Stromal cell of bone marrow (primary cell): ENCODE results near the gene DCLK1.
"Not testable (repeated sequence)": the region's sequence is repeated elsewhere in the genome, so short reads cannot be mapped to it uniquely, and the experiment has no call there.

ENCODE experiments used
- DNase-seq: peaks from one replicate; pipeline ENCODE4 v3.0.0-alpha.2; 2012; ENCODE audit warnings: low read depth

Gene DCLK1

DNA sequence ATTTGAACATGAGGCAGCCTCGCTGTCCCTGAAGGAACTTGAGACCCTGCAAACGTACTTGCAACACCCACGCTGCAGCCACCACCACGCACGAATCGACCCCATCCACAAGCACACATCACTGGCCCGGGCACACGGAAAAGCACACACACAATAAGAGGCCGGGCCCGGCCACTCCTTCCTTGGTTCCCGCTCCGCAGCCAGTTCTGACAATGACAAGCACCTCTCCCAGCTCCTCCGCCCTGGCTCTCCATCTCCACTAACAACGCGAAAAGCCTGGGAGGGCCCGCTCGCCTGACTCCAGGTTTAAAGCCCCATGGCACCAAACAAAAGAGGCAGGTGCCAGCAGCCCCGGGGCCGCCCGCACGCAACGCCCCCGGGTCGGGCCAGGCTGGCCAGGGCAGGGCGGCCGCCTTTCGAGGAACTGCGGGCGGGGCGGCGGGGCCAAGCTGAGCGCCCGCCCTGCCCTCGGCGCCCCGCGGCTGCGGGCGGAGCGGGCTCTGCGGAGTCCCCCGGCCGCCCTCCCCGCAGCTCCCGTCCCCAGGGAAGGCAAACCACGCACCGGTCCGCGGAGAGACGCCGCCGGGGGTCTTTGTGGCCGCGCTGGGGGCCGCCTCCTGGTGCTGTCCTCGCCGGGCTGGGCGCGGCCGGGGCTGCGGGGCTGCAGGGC lies 495 bp downstream of the DCLK1 start:
- DNase-seq, result no peak

DNA sequence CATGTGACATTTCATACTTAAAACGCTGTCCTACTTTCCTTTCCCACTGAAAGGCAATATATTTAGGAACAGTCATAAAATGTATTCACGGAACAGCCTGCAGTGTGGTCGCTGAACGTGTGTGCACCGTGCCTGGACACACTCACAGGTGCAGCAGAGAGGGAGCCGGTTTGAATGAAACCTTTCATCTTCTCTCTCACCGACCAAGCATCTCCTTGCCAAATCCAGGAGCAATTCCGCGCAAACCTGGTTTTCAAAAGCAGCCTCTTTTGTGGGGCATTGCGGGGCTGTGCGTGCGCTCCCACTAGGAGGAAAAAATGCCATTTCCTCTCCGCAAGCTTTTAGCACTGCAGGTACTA lies 1.0 kb downstream of the DCLK1 start:
- DNase-seq, result no peak

DNA sequence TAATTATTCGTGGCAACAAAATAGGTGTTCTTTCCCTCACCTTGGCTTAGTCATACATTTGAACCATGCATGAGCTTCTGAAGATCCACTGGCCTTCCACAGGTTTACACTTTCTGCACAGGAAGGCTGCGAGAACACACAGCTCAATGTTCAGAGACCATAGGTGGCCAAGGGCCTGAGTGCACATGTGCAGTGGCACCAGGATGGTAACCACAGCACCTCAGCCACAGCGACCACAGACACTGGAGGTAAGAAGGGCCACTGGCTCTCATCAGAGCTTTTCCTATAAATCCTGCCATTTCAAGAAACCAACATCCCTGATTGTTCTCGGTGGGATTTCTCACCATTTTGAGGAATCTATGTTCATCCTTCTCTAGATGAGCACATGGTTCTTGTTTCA lies 1.6 kb downstream of the DCLK1 start:
- DNase-seq, result no peak

DNA sequence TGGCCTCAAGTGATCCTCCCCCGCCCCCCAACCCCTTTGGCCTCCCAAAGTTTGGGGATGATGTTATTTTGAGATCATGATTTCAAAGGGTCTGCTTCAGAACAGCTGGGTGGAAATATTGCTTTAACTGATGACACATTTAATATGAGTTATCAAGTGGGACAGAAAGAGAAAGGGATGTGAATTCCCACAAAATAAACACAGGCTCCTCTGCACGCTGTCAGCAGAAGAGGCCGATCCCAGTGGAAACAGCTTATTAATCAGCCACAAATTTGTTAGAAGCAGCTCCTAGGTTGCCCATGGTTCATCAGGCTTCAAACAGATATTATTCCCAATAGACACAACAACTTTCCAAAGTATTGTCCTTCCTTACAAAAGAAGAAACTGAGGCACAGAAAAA lies 4.7 kb downstream of the DCLK1 start:
- no peak for DNase-seq

DNA sequence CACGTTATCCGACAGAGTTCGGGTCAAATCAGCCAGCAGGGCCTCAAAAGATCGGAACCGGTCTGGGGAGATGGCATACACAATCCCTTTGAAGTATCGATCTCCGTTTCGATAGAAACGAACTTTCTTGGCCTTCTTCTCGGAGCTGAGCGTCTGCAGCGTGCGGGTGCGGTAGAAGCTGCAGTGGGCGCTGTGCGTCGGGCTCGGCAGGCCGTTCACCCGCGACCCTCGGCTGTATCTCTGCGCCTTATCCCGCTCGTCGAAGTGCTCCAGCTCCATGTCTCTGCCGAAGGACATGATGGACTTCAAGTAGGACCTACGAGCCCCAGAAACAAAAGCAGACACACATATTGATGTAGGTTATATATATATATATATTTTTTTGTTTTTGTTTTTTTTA lies 5.3 kb downstream of the DCLK1 start:
- no peak for DNase-seq

DNA sequence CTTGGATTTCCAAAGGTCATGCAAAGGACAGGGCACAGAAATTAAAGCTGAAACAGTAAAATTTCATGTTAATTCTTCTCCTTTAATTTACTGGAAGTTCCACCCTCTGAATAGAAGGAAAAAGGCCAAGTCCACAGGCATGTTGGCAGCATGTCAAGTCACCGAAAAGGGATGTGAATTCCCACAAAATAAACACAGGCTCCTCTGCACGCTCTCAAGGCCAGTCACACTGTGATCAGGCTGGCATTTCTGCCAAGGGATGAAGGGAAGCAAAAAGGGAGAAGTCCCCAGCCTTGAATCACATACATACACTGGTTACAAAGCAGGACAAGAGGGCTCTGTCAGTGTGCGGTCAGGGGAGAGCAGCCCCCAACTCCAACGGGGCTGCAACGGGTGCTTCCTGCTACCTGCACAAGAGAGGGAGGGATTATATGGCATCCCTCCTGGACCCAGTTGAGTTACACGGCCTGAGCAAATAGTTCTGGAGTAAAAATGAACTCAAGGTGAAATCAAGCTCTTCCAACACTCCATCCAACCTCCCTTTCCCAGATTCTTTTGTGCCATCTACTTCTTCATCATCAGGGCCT lies 6.9 kb downstream of the DCLK1 start:
- peak; percentile 83 for DNase-seq

DNA sequence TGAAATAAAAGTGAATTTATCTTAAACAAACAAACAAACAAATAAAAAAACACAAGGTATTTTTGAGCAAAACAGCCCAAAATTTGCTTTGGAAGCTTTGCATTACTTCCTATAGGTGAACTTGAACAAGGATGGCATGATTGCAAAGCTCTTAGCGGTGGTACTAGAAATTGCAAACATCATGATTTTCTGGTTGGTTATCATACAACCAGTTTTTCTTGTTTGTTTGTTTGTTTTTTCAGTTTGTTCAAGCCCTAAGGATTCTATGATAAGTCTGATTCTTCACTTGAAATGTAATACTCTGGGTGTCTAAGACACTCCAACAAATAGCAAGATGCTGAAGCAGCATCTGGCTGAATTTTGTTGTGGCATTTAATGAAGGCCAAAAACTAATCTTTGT lies 15.9 kb downstream of the DCLK1 start:
- DNase-seq, result no peak

DNA sequence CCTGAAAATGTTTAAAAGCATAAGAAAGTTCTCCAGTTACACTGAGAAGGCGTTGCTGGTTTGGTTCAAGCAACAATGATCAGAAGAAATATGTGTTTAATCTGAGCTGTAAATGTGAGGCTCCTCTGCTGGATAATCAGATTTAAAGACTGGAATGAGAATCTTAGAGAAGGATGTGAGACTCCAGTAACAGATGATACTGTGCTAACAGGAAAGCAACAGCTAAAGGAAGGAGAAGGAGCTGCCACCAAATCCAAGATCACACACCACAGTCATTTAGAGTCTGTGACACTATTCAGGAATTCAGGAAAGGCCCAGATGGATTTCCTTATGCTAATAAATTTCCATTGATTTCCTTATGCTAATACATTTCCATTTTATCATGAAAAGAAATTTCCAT lies 16.9 kb downstream of the DCLK1 start:
- no peak for DNase-seq

DNA sequence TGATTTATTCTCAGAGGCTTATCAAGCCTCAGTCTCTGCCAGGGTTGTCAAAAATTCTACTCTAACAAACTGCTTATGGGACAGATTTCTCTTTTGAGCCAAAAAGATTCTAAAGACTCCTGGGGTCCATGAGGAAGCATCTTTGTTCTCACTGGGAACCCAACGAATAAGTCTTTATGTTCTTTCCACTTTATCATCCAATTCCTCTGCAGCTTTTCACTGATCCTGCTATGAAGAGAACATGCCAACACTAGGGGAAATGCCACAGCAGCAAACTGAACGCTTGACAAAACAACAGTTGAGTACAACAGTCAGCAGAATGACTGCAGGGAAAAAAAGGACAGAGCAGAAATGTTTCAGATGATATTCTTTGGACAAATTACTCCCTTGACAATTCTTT lies 22.2 kb downstream of the DCLK1 start:
- no peak for DNase-seq

DNA sequence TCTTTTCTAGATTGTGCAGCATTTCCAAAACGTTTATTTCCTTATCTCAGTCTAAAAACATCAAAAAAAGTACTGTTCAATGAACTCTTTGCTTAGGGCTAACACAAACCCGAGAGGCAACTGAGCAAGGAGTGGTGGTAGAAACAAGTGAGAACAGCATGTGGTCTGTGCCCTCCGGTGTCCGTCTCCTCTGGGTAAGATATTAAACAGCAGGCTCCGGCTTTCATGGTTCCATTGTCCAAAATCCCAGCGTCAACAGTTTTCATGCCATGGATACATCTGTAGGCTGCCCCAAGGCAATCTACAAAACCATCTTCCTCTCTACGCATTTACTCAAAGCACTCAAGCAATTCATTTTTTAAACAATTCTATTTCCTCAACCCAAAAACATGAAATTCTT lies 22.8 kb downstream of the DCLK1 start:
- DNase-seq, result no peak

DNA sequence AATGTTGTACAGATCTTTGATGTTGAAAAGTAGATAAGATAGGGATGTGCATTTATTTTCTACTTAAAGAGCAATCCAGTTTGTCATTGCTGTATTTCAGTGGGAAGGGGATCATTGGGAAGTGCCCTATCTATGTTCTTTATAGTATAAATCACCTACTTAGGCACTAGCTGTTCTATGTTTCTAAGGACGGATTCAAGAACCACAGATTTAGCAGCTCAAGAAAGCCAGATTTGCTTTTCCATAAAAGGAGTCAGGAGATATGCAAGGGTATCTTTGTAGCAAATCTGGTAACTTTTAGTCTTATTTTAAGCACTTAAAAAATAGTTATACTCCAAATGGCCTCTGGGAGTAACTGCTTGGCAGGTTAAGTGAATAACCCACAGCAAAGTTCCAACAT lies 23.7 kb downstream of the DCLK1 start:
- DNase-seq, result no peak

DNA sequence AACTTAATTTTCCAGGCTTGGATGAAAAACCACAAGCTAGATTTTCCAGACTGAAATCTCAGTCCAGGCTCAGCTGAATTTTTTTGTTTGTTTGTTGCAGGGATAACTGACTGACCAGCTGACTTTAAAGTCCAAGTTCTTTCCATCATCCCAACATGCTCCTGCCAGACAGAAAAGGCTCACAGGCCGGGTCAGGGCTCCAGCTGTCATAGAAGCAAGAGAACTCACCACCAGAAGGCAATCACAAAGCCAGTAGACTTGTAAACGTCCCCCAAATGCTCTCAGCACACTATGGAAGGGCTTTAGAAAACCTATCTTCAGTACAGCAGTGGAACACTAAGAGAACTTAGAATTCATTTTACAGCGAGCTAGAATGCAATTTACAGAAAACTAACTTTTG lies 25.5 kb downstream of the DCLK1 start:
- no peak for DNase-seq

DNA sequence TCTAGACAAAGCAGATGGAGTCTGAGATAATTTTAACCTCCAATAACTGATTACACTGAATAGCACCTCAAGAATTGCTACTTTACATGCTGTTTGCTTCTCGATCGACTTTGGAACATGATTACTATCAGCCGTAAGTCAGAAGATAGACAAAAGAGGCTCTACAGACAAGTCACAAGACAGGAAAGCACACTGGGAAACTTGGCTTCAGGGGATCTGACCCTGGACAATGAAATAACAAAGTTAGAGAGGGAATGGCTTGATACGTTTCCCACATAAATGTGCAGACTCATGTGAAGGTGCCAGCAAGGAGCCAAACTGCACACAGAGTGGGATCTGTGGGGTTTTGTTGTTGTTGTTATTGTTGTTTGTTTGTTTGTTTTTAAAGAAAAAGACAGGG lies 28.5 kb downstream of the DCLK1 start:
- no peak for DNase-seq

DNA sequence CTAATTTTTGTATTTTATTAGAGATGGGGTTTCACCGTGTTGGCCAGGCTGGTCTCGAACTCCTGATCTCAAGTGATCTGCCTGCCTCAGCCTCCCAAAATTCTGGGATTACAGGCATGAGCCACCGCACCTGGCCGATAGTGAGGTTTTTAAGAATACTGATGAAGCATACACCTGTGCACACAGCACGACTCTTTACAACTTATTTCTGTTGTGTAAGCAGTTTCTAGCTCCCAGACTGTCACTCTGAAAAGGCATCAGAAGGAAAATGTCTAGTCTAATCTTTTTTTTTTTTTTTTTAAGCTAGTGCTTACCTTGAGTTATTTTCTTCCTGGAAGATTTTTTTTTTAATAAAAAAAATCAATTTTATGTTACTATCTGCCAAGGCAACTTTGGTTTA lies 29.3 kb downstream of the DCLK1 start:
- DNase-seq, result not testable (repeated sequence)

DNA sequence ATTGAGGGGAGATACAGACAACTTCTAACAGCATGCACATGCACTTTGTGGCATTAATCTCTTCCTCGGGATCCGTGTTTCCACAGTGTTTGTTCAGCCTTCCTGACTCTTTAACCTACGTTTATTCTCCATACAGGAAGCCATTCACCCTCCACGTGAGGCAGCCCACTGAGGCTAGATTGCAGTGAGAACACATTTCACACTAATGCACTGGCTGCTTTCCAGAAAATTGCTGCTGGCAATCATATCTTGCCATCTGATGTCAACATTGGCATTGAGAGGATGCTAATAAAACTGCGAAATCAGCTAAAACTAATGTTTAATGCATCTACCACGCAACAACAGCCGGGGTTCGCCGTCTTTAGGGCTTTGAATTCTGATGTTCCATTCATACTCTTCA lies 30.0 kb downstream of the DCLK1 start:
- no peak for DNase-seq

DNA sequence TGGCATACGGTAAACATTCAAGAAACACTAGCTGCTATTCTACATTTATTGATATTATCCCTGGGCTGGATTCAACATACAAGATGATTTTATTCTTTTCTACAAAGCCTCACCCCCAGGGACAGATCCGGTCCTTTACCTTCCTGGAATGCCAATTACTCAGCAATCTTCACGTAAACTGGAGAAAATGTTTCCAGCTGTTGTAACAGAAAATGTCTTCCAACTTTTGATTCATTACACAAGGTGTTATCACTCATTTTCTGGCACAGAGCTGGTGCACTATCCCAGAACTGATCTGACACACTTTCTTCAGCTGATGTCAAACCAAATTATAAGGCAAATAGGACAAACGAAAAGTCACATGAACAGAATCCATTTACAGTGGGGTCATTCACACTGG lies 33.1 kb downstream of the DCLK1 start:
- DNase-seq, result no peak

DNA sequence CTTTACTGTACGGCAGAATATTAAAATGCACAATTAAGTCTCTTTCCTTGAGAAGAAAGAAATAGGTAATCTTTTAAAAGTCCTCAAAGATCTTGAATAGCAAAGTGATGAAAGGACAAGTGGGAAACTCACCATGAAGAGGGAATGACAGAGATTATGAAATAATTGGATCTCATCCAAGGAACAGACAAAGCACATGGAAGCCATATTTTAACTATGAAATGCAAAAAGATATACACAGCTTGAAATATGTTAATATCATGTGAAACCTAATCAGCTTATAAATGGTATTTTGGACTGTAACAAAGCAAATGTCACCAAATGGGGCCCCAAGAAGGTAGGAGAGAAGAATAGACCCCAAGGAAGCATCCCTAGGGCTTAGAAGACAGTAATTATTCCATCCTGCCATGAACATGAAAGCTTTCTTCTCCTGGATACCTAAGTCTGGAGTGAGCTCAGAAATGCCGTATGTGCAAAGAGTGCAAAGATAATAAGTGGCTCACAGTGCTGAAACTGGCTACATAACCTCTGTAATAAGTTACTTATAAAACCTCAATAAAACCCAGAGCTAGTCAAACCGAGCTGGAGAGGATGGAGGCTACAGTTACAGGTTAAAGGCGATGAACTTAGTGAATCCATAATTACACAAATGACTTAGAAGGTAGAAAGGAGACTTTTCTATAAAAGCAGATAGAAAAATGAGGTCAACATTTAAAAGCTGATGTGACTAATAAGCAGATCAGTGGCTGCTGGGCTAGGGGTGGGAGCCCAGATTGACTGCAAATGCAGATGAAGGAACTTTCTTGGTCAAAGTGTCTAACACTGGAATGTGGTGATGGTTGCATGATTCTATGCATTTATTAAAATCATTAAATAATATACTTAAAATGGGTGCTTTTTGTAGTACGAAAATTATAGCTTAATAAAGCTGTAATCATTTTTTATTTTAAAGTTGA lies 34.4 kb downstream of the DCLK1 start:
- no peak for DNase-seq

DNA sequence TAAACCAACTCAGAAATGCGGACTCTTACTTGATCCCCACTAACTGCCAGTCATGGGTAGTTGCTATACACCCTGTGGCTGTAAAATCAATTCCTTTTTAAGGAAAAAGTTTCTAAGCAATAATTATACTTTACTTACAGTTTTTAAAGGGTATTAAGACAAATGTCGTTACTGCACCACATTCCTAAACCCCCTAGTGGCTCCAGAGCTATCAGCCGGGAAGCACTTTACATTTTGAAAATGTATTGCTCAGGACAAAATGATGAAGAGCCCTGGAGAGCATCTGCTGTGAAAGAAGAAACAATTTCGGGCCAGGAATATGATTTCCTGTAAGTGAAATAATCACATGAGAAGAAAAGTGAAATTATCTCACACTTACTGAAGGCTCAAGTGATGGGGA lies 36.7 kb downstream of the DCLK1 start:
- DNase-seq, result no peak

DNA sequence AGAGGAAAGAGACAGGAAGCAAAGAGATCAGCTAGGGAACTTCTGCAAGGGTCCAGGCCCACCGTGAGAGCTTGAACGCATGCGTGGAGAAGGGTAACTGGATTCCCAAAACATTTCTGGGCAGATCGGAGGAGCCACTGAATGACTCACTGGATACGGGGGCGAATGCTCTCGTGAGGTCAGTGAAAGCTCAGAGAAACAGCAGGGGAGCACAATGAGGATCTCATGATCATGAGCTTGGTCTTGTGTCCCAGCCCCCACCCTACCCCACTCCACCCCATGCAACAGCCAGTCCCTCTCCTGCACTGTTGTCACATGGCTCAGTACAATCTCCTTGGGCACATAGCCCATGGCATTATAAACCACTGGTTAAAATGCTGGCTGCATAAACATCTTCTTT lies 40.6 kb downstream of the DCLK1 start:
- DNase-seq, result no peak

DNA sequence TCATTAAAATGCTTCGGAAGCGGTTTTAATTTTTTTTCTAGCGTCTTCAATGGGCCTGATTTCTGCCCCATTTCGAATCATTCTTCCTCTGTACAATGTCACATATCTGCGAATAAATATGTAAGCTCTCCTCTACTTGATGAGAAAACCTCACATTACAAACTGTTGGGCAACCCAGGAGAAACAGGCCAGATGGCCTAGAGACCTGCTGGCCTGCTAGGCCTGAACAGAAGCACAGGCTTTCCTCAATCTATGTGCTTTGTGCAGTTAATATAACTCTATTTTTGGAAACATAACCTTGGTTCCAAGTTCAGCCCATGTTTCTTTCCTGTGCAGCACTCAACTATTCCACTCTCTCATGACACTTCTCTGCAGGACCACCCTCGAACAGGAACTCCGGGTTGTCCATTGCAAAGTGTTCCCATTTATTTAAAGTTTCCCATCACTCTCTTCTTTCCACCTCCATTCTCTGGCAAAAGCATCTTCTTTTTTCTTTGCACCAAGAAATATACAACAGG lies 42.0 kb downstream of the DCLK1 start:
- DNase-seq, result no peak

DNA sequence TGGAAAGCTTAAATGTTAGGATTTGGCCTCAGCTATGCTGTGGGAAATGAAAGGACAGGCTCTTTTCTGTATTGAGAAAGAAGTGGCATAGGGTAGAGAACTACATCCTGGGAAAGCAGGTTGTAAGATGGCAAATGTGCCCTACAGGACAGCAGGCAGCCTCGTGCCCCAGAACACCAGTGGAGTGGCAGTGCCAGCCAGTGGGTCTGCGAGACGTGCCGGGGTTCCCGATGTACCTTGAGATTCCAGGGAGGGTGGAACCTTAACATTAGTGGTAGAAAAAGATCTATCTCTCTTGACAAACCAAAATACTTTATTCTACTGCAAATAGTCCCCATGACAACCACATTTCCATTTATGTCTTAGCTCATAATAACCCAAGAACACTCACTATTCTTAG lies 42.7 kb downstream of the DCLK1 start:
- DNase-seq, result no peak

DNA sequence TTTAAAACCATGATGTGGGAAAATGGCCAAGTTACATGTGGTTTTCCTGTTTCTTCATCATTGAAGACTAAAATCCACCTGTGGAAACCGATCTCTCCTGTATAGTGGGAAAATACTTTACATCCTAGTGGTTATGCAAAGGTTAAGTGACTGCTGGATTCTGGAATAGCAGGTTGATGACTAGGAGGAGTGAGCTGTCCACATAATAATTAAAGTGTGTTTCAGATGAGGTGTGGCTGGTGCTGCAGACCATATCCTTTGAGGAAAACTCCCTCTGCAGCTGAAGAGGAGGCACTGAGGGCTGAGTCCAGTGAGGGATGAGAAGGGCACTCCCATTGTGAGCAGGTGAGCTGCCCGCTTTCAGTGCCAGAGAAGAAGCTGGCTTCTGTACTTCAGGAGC lies 43.2 kb downstream of the DCLK1 start:
- no peak for DNase-seq

DNA sequence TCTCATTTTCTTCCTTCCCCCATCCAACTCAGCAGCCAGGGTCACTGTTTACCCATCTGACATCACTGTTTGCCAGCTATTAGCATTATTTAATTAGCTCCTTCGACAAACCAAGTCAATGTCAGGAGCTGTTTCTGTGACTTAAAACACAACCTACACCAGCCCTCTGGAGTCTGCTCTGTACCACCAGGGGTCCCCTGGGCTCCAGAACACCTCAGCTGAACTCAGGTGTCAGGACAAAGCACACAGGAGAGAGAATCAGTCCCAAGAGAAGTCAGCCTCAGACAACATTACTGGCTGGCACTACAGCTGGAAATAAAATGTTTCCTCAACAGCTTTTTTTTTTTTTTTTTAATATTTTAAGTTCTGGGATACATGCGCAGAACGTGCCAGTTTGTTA lies 45.1 kb downstream of the DCLK1 start:
- DNase-seq, result no peak
